ENCODE results near the gene CPTP. TPM values are rescaled to one million over a fixed set of nuclear protein-coding genes. Genes with fewer than 3 reads are reported as not detected.

The CPTP gene
- total RNA-seq, 2 donors from 2014 or later, result 16.8 to 22.3 TPM

GRCh38 chr1:1338278-1338677 is 13.7 kb downstream of the CPTP start:
- Mint-ChIP-seq H3K27ac (no peak overlapping the region), H3K36me3 (ENCODE audit: low read depth) (peaks cover 10% of the 10 kb centered on the region), H3K9me3 (no peaks in the 10 kb centered on the region), H3K27me3 (no peaks in the 10 kb centered on the region), H3K4me1 (no peaks in the 10 kb centered on the region), H3K4me3 (no peak overlapping the region)
- no peak for ATAC-seq (replicated peaks)

- Mint-ChIP-seq H3K27me3 (no peaks in the 10 kb centered on the region), H3K36me3 (ENCODE audit: low read depth) (peaks cover 10% of the 10 kb centered on the region), H3K9me3 (no peaks in the 10 kb centered on the region), H3K4me3 (no peak overlapping the region), H3K27ac (no peak overlapping the region), H3K4me1 (no peaks in the 10 kb centered on the region)
- no peak for ATAC-seq (replicated peaks)
Measured at GRCh38 chr1:1340185-1340584, 15.6 kb downstream of the CPTP start.

DNA sequence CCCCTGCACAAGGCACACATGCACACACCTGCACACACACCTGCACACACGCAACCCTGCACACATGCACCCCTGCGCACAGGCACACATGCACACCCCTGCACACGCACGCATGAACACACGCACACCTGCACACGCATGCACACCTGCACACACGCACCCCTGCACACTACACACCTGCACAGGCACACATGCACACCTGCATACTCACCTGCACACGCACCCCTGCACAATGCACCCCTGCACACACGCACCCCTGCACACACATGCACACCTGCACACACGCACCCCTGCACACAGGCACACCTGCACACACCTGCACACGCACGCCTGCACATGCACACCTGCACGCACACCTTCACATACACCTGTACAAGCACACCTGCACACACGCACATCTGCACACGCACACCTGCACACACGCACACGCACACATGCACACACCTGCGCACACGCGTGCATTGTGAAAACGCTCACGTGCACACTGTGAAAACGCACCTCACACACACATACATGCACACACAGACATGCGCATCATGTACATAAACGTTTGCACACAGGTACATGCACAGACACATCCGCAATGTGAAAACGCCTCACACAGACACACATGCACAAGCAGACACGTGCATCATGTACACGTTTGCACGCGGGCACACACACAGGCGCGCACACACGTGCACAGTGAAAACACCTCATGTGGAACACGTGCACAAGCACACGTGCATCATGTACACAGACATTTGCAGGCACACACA is 16.4 kb downstream of the CPTP start:
- no peaks in the 10 kb centered on the region for H3K4me1 Mint-ChIP-seq
- H3K27ac Mint-ChIP-seq, result no peak overlapping the region
- peaks cover 10% of the 10 kb centered on the region for H3K36me3 Mint-ChIP-seq (ENCODE audit: low read depth)
- no peak for ATAC-seq (replicated peaks)
- H3K4me3 Mint-ChIP-seq, result no peak overlapping the region
- H3K9me3 Mint-ChIP-seq, result no peaks in the 10 kb centered on the region
- H3K27me3 Mint-ChIP-seq, result no peaks in the 10 kb centered on the region

- no peak overlapping the region for H3K4me3 Mint-ChIP-seq
- H3K27ac Mint-ChIP-seq, result no peak overlapping the region
- ATAC-seq (replicated peaks), result no peak
- H3K4me1 Mint-ChIP-seq, result peaks cover 1% of the 10 kb centered on the region
- no peaks in the 10 kb centered on the region for H3K27me3 Mint-ChIP-seq
- H3K36me3 Mint-ChIP-seq (ENCODE audit: low read depth), result peaks cover 10% of the 10 kb centered on the region
- H3K9me3 Mint-ChIP-seq, result no peaks in the 10 kb centered on the region
Measured at GRCh38 chr1:1341549-1342021, 17.0 kb downstream of the CPTP start.

- Mint-ChIP-seq H3K27ac (no peak overlapping the region), H3K36me3 (ENCODE audit: low read depth) (peaks cover 10% of the 10 kb centered on the region), H3K27me3 (no peaks in the 10 kb centered on the region), H3K9me3 (no peaks in the 10 kb centered on the region), H3K4me3 (no peak overlapping the region), H3K4me1 (peaks cover 6% of the 10 kb centered on the region)
- ATAC-seq (replicated peaks), result no peak
Measured at GRCh38 chr1:1342061-1342562, 17.5 kb downstream of the CPTP start.

DNA sequence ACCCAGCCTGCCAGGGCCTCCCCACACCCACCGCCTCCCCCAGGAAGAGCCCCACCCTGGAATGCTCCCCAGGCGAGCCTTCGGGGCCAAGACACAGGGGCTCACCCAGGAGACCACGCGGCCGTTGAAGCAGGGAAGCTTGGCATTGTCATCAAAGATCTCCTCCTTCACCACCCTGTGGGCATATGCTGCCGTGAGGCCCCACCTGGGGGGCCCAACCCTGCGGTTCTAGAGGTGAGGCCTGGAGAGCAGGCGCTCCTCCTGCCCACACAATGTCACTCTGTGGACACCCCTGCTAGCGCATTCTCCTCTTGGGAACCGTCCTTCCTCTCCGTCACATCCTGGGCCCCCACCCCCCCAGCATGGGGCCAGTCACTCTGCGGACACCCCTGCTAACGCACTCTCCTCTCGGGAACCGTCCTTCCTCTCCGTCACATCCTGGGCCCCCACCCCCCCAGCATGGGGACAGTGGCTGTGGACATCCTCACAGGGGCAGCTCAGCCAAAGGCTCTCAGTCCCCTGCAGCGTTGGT is 18.0 kb downstream of the CPTP start:
- ATAC-seq (replicated peaks), result no peak
- H3K4me3 Mint-ChIP-seq, result no peak overlapping the region
- no peaks in the 10 kb centered on the region for H3K27me3 Mint-ChIP-seq
- H3K27ac Mint-ChIP-seq, result no peak overlapping the region
- H3K36me3 Mint-ChIP-seq (ENCODE audit: low read depth), result peaks cover 10% of the 10 kb centered on the region
- H3K4me1 Mint-ChIP-seq, result peaks cover 9% of the 10 kb centered on the region
- H3K9me3 Mint-ChIP-seq, result no peaks in the 10 kb centered on the region

DNA sequence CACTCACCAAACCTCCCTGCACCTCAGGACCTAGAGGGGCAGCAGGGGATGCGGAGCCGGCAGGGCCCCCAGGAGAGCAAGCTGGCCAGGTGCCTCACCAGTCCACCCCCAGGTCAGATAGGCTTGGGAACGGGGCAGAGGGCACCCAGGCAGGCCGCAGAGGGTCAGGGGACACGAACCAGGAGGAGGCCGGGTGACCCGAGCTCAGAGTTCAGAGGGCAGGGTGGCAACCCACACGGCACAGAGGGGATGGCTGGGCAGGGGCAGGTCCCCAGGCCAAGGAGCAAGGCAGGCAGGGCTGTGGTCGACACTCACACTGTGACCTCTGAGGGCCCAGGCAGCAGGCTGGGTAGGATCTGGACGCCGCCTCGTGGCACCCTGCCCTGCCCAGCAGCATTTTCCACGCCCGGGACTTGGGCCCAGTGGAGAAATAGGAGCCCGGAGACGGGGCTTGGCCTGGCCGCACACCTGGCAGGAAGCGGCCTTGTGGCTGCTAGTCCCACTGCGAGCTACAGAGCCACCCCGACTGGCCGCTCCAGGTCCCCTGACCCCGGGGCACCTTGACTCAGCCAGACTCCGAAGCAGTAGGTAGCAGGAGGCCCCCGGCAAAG is 19.3 kb downstream of the CPTP start:
- Mint-ChIP-seq H3K9me3 (no peaks in the 10 kb centered on the region), H3K27me3 (no peaks in the 10 kb centered on the region), H3K36me3 (ENCODE audit: low read depth) (peaks cover 10% of the 10 kb centered on the region), H3K4me1 (peaks cover 9% of the 10 kb centered on the region), H3K27ac (no peak overlapping the region), H3K4me3 (no peak overlapping the region)
- no peak for ATAC-seq (replicated peaks)

DNA sequence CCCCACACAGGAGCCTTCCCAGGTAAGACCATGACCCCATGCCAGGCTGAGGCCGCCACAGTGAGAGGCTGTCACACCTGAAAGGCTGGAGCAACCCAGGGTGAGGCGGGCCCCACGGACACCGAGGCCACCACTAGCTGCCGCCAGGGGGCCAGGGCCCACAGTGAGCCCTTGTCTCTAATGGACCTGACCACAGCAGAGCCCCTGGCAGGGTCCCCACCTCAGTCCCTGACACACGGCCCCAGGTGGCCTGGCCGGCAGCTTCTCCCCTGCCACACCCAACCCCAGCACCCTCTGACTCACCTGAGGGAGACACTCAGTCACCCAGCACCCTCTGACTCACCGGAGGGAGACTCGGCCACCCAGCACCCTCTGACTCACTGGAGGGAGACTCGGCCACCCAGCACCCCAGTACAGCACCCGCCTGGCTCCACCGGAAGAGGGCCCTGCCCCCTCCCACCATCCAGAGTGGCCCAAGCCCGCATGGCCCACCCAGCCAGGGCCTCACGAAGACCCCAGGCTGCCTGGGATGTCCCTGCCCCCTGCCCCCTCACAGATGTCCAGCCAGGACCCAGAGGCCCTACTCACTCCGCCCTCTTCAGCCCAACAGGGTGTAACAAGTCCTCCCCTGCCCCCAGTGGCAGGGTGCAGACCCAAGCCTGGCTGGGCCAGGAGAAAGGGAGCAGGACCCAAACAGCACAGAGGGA is 20.2 kb downstream of the CPTP start:
- Mint-ChIP-seq H3K27ac (peak overlapping the region; percentile 48), H3K4me3 (peak overlapping the region; percentile 6), H3K9me3 (no peaks in the 10 kb centered on the region), H3K4me1 (peaks cover 9% of the 10 kb centered on the region), H3K27me3 (no peaks in the 10 kb centered on the region), H3K36me3 (ENCODE audit: low read depth) (peaks cover 10% of the 10 kb centered on the region)
- peak; percentile 89 for ATAC-seq (replicated peaks)

- peaks cover 9% of the 10 kb centered on the region for H3K4me1 Mint-ChIP-seq
- no peak overlapping the region for H3K27ac Mint-ChIP-seq
- no peaks in the 10 kb centered on the region for H3K9me3 Mint-ChIP-seq
- no peak for ATAC-seq (replicated peaks)
- H3K36me3 Mint-ChIP-seq (ENCODE audit: low read depth), result peaks cover 8% of the 10 kb centered on the region
- no peak overlapping the region for H3K4me3 Mint-ChIP-seq
- H3K27me3 Mint-ChIP-seq, result no peaks in the 10 kb centered on the region
Measured at GRCh38 chr1:1345384-1345783, 20.8 kb downstream of the CPTP start.

- H3K4me1 Mint-ChIP-seq, result peaks cover 9% of the 10 kb centered on the region
- H3K4me3 Mint-ChIP-seq, result no peak overlapping the region
- H3K27me3 Mint-ChIP-seq, result no peaks in the 10 kb centered on the region
- H3K36me3 Mint-ChIP-seq (ENCODE audit: low read depth), result peaks cover 2% of the 10 kb centered on the region
- no peaks in the 10 kb centered on the region for H3K9me3 Mint-ChIP-seq
- peak overlapping the region; percentile 16 for H3K27ac Mint-ChIP-seq
- ATAC-seq (replicated peaks), result no peak
Measured at GRCh38 chr1:1345860-1346500, 21.4 kb downstream of the CPTP start.

- no peaks in the 10 kb centered on the region for H3K36me3 Mint-ChIP-seq (ENCODE audit: low read depth)
- H3K4me1 Mint-ChIP-seq, result peaks cover 9% of the 10 kb centered on the region
- no peak for ATAC-seq (replicated peaks)
- H3K27ac Mint-ChIP-seq, result peak overlapping the region; percentile 16
- no peaks in the 10 kb centered on the region for H3K9me3 Mint-ChIP-seq
- no peaks in the 10 kb centered on the region for H3K27me3 Mint-ChIP-seq
- peak overlapping the region; percentile 66 for H3K4me3 Mint-ChIP-seq
Measured at GRCh38 chr1:1346501-1346890, 21.9 kb downstream of the CPTP start.

DNA sequence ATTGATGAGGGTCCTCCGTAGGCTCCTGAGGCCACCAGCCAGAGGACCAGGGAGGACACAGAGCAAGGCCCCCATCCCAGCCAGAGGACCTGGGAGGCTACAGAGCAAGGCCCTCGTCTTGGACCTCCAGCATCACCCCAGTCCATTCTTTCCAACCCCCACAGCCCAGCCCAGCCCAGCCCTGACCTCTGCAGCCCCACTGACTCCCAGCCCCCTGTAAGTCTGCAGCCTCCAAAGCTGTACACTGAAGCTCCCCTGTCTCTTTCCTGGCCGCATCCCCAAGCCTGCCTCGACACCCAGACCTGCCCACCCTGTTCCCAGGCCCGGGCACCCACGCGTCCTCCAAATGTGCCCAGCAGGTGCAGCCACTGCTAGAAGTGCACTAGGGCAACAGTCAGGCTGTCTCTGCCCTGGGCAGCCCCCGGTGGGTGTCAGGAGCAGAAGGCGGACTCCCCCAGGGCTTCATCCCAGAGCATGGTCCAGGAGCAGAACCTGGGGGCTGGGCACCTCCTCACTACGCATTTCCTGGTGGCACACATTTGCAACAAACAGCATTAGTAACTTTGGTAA is 22.5 kb downstream of the CPTP start:
- H3K4me3 Mint-ChIP-seq, result peak overlapping the region; percentile 66

DNA sequence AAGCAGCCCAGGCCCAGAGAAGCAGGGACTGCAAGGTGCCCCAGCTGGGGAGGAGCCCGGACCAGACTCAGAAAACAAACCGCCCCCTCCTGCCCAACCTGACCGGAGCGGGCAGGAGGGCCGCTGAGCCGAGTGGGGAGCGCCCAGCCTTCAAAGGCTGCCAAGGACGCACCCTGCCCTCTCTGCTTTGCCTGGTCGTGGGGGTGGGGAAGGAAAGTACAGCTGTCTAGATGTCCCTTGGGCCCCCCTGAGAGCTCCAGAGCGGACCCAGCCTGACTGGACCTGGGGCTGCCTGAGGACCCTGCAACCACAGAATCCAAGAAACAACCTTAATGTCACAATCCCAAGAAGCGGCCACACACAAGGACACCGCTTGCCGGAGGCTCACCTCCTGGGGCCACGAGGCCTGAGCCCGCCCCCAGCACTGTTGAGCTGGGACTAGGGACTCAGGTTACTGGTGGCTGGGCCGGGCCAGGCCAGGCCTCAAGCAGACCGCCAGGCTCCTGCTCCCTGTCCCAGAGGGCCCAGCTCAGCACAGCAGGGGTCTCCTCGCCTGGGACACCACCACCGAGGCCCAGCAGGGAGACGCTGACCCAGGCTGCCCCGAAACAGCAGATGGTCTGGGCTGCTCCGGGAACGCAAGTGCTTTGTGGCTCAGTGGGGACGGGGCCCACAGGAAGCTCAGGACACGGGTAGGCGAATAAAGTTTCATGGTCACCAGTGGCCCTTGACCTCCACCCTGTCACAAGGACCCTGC is 23.2 kb downstream of the CPTP start:
- peaks cover 7% of the 10 kb centered on the region for H3K27me3 Mint-ChIP-seq
- ATAC-seq (replicated peaks), result no peak
- no peaks in the 10 kb centered on the region for H3K9me3 Mint-ChIP-seq
- peaks cover 14% of the 10 kb centered on the region for H3K4me1 Mint-ChIP-seq
- peak overlapping the region; percentile 66 for H3K4me3 Mint-ChIP-seq
- peak overlapping the region; percentile 16 for H3K27ac Mint-ChIP-seq
- no peaks in the 10 kb centered on the region for H3K36me3 Mint-ChIP-seq (ENCODE audit: low read depth)

More for the DNA sequence above, 22.5 kb downstream of the CPTP start:
- Mint-ChIP-seq H3K27ac (peak overlapping the region; percentile 16), H3K9me3 (no peaks in the 10 kb centered on the region), H3K36me3 (ENCODE audit: low read depth) (no peaks in the 10 kb centered on the region), H3K4me1 (peaks cover 10% of the 10 kb centered on the region), H3K27me3 (peaks cover under 1% of the 10 kb centered on the region)
- ATAC-seq (replicated peaks), result no peak
